Fibroblast of mammary gland (primary cell): ENCODE results near the gene RAB17.

Experiments
- DNase-seq: peaks from one replicate; pipeline ENCODE4 v3.0.0-alpha.2; 2010; ENCODE audit warnings: low read depth
- H3K4me3 ChIP-seq: 2 replicates; pipeline ENCODE4 v1.5.1; 2011; ENCODE audit warnings: low read depth, mild to moderate bottlenecking, low read length, moderate library complexity; ENCODE audit not compliant: control insufficient read depth
- CTCF ChIP-seq: conservative IDR thresholded peaks from 2 replicates; pipeline ENCODE4 v1.5.1; 2011; ENCODE audit warnings: low read depth, low read length, inconsistent platforms; ENCODE audit not compliant: control insufficient read depth, insufficient read depth

Gene RAB17

GRCh38 chr2:237633061-237633561, 42.6 kb upstream of the RAB17 start:
- TF ChIP-seq CTCF, result no peak
- H3K4me3 ChIP-seq, result no peak overlapping the region
- DNase-seq, result no peak

- no peak overlapping the region for H3K4me3 ChIP-seq
Measured at GRCh38 chr2:237631801-237632585, 41.5 kb upstream of the RAB17 start.

GRCh38 chr2:237631007-237631785, 40.7 kb upstream of the RAB17 start:
- no peak overlapping the region for H3K4me3 ChIP-seq
- no peak for TF ChIP-seq CTCF
- peak; percentile 44 for DNase-seq

More at GRCh38 chr2:237631801-237632585, 41.5 kb upstream of the RAB17 start:
- DNase-seq, result no peak
- TF ChIP-seq CTCF, result no peak

- DNase-seq, result no peak
- no peak for TF ChIP-seq CTCF
- H3K4me3 ChIP-seq, result no peak overlapping the region
Measured at GRCh38 chr2:237630216-237631000, 39.9 kb upstream of the RAB17 start.

- no peak for TF ChIP-seq CTCF
- peak; percentile 53 for DNase-seq
- H3K4me3 ChIP-seq, result no peak overlapping the region
Measured at GRCh38 chr2:237629739-237630138, 39.2 kb upstream of the RAB17 start.

- DNase-seq, result no peak
- no peak for TF ChIP-seq CTCF
- no peak overlapping the region for H3K4me3 ChIP-seq
Measured at GRCh38 chr2:237629188-237629534, 38.6 kb upstream of the RAB17 start.
